HepG2 (cell line): ENCODE data around the gene ITIH3. TPM values are rescaled to one million over a fixed set of nuclear protein-coding genes. Genes with fewer than 3 reads are reported as not detected.
A peak's percentile ranks its signal among the peaks of the same experiment; 100 is the strongest.

Experiments used
- ATF5 ChIP-seq: sonication (generic); formaldehyde crosslinking; IDR thresholded peaks from 2 replicates; pipeline ENCODE4 v1.4.0; 2020; ENCODE audit warnings: mild to moderate bottlenecking, low read depth, missing genetic modification reagents
- DBP ChIP-seq: sonication (generic); formaldehyde crosslinking; IDR thresholded peaks from 2 replicates; pipeline ENCODE4 v1.4.0; 2020; ENCODE audit warnings: missing genetic modification reagents; ENCODE audit errors: not compliant biosample characterization
- HNRNPK ChIP-seq: fragments of 200-400 bp; formaldehyde crosslinking; IDR thresholded peaks from 2 replicates; pipeline ENCODE4 v1.6.1; 2018; ENCODE audit warnings: low read length, low read depth, moderate library complexity, mild to moderate bottlenecking; ENCODE audit not compliant: poor library complexity, severe bottlenecking
- MXI1 ChIP-seq: IDR thresholded peaks from 3 replicates; pipeline ENCODE4 v1.6.1; 2012; ENCODE audit warnings: low read depth, low read length, inconsistent platforms, borderline replicate concordance
- NFIC ChIP-seq: IDR thresholded peaks from 2 replicates; pipeline ENCODE4 v1.6.1; 2012; ENCODE audit warnings: mild to moderate bottlenecking, low read length, inconsistent platforms
- POLR2G ChIP-seq: fragments of 200-400 bp; formaldehyde crosslinking; IDR thresholded peaks from 2 replicates; pipeline ENCODE4 v1.6.1; 2018; ENCODE audit warnings: mild to moderate bottlenecking, low read depth, low read length, moderate library complexity
- PRDM15 ChIP-seq: sonication (generic); formaldehyde crosslinking; IDR thresholded peaks from 2 replicates; pipeline ENCODE4 v1.4.0; 2020; ENCODE audit warnings: missing genetic modification reagents
- SKI ChIP-seq: fragments of 450-650 bp; IDR thresholded peaks from one replicate; pipeline ENCODE4 v1.6.1; 2018; ENCODE audit warnings: mild to moderate bottlenecking; ENCODE audit not compliant: partially characterized antibody
- TERF1 ChIP-seq: sonication (generic); formaldehyde crosslinking; IDR thresholded peaks from 2 replicates; pipeline ENCODE4 v1.8.0; 2022; ENCODE audit warnings: mild to moderate bottlenecking, missing genetic modification reagents, moderate library complexity
- ZBTB25 ChIP-seq: IDR thresholded peaks from 2 replicates; pipeline ENCODE4 v1.6.1; 2018; ENCODE audit warnings: missing genetic modification reagents
- ZBTB3 ChIP-seq: sonication (generic); formaldehyde crosslinking; IDR thresholded peaks from 2 replicates; pipeline ENCODE4 v1.4.0; 2020; ENCODE audit warnings: low read depth, mild to moderate bottlenecking, moderate library complexity, missing genetic modification reagents, borderline replicate concordance
- ZIK1 ChIP-seq: sonication (generic); formaldehyde crosslinking; IDR thresholded peaks from 2 replicates; pipeline ENCODE4 v1.5.0; 2020; ENCODE audit warnings: mild to moderate bottlenecking, low read depth, missing genetic modification reagents, borderline replicate concordance
- ZNF143 ChIP-seq: sonication (generic); formaldehyde crosslinking; IDR thresholded peaks from 2 replicates; pipeline ENCODE4 v1.4.0; 2020; ENCODE audit warnings: missing genetic modification reagents
- ZNF180 ChIP-seq: sonication (generic); formaldehyde crosslinking; IDR thresholded peaks from 2 replicates; pipeline ENCODE4 v1.4.0; 2020; ENCODE audit warnings: low read depth, missing genetic modification reagents, borderline replicate concordance
- ZNF234 ChIP-seq: sonication (generic); formaldehyde crosslinking; conservative IDR thresholded peaks from 2 replicates; pipeline ENCODE4 v1.5.1; 2020; ENCODE audit warnings: mild to moderate bottlenecking, missing genetic modification reagents
- ZNF263 ChIP-seq: sonication (generic); formaldehyde crosslinking; IDR thresholded peaks from 2 replicates; pipeline ENCODE4 v1.4.0; 2020; ENCODE audit warnings: missing genetic modification reagents
- ZNF275 ChIP-seq: sonication (generic); formaldehyde crosslinking; IDR thresholded peaks from 2 replicates; pipeline ENCODE4 v1.8.0; 2022; ENCODE audit warnings: missing genetic modification reagents, mild to moderate bottlenecking, inconsistent platforms, borderline replicate concordance
- ZNF343 ChIP-seq: sonication (generic); formaldehyde crosslinking; IDR thresholded peaks from 2 replicates; pipeline ENCODE4 v1.4.0; 2020; ENCODE audit warnings: mild to moderate bottlenecking, missing genetic modification reagents
- ZNF724P ChIP-seq: sonication (generic); formaldehyde crosslinking; IDR thresholded peaks from 2 replicates; pipeline ENCODE4 v1.8.0; 2022; ENCODE audit warnings: missing genetic modification reagents, borderline replicate concordance
- ZNF777 ChIP-seq: sonication (generic); formaldehyde crosslinking; IDR thresholded peaks from 2 replicates; pipeline ENCODE4 v1.4.0; 2020; ENCODE audit warnings: missing genetic modification reagents
- polyA plus RNA-seq, 8 experiments: library from polyadenylated mRNA; depleted of rRNA in 3 of 8; stranded (reverse) in 7 of 8; unstranded in 1 of 8; fragments of >200 nt; fragmentation: Illumina TruSeq in 4 of 8; extraction: Trizol in 4 of 8; gene quantifications; 2 replicates each; pipeline versions ENCODE4 v1.2.1 to v1.2.3, GENCODE V29; 2011 to 2016; ENCODE audit warnings: low read depth in 4 of 8, missing spikeins in 1 of 8, mixed read lengths in 1 of 8; ENCODE audit not compliant: insufficient read depth in 1 of 8
- total RNA-seq, 5 experiments: library from RNA; depleted of rRNA; stranded (reverse); fragments of >200 nt; fragmentation: Illumina TruSeq; extraction: Trizol; gene quantifications; 2 replicates each; pipeline ENCODE4 v1.2.3, GENCODE V29; 2016; ENCODE audit warnings: low read depth in 1 of 5

The ITIH3 gene
- total and polyA plus RNA-seq, 2 of the 13 experiments (the other 11 are each of a cell fraction or from before 2014, with no cell fraction given), result 105 to 632 TPM

GRCh38 chr3:52777127-52777958, 17.3 kb upstream of the ITIH3 start, which contains the start of gene ITIH1 (continued):
- no peak for TF ChIP-seq ZBTB3
- no peak for TF ChIP-seq SKI
- no peak for TF ChIP-seq ZIK1 (CRISPR knock-in tag)
- TF ChIP-seq ZNF724P (CRISPR knock-in tag), result no peak
- TF ChIP-seq POLR2G, result no peak
- TF ChIP-seq HNRNPK, result no peak
- no peak for TF ChIP-seq ZNF263 (CRISPR knock-in tag)
- TF ChIP-seq ZNF275 (CRISPR knock-in tag), result no peak
- no peak for TF ChIP-seq ZBTB25 (CRISPR knock-in tag)
- no peak for TF ChIP-seq ZNF343 (CRISPR knock-in tag)
- TF ChIP-seq MXI1, result peak; percentile 13; the same call in 1 of the 3 replicates
- TF ChIP-seq ZNF234 (CRISPR knock-in tag), result no peak
- no peak for TF ChIP-seq ZNF777
- no peak for TF ChIP-seq DBP
- TF ChIP-seq ZNF180 (CRISPR knock-in tag), result no peak
- no peak for TF ChIP-seq NFIC
- TF ChIP-seq PRDM15, result no peak
- TF ChIP-seq ZNF143, result no peak
- TF ChIP-seq ATF5, result no peak
- no peak for TF ChIP-seq TERF1 (CRISPR knock-in tag)
